Nephron progenitor cell (in vitro differentiated cells): Measurements from ENCODE around the gene BBS1.
"Not testable (repeated sequence)": the region's sequence is repeated elsewhere in the genome, so short reads cannot be mapped to it uniquely, and the experiment has no call there.

Experiments
- DNase-seq: peaks from one replicate; pipeline ENCODE4 v3.0.0; 2021
- H3K27ac Mint-ChIP-seq: 2 replicates; pipeline ENCODE4 v1.8.0; 2021; ENCODE audit warnings: mild to moderate bottlenecking, moderate library complexity, mixed read lengths
- H3K27me3 Mint-ChIP-seq: 2 replicates; pipeline ENCODE4 v1.8.0; 2021; ENCODE audit warnings: mild to moderate bottlenecking, low read depth, mixed read lengths; ENCODE audit not compliant: poor library complexity
- H3K36me3 Mint-ChIP-seq: 2 replicates; pipeline ENCODE4 v1.8.0; 2021; ENCODE audit warnings: low read depth, mixed read lengths
- H3K4me1 Mint-ChIP-seq: 2 replicates; pipeline ENCODE4 v1.8.0; 2021; ENCODE audit warnings: mixed read lengths
- H3K4me3 Mint-ChIP-seq: 2 replicates; pipeline ENCODE4 v1.8.0; 2021; ENCODE audit warnings: mild to moderate bottlenecking, moderate library complexity, mixed read lengths
- H3K9me3 Mint-ChIP-seq: 2 replicates; pipeline ENCODE4 v1.8.0; 2021; ENCODE audit warnings: mild to moderate bottlenecking, moderate library complexity, mixed read lengths
- TF ChIP-seq, protein P1 (sequence below): fragments of 200-600 bp; sonication (generic); IDR thresholded peaks from 2 replicates; pipeline ENCODE4 v1.5.0; 2021; ENCODE audit warnings: antibody characterized with exemption

BBS1 gene

DNA sequence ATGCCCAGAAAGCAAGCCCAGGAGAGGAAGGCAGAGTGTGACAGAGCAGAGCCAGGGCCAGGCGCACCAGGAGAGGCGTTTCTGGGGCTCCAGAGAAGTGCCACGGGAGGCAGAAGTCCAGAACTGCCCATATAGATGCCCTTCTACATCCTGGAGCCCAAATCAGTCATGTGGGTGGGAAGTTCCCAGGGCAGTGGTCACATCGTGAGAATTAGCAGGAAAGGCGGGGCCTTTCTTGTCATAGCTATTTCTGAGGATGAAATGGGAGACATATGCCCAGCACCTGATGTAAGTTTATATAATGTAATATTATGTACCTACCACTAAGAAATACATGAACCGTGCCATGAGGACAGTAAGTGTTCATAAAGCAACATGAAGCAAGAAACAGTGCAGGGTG lies 22.3 kb downstream of the BBS1 start:
- no peak overlapping the region for H3K4me3 Mint-ChIP-seq
- peaks cover 10% of the 10 kb centered on the region for H3K27me3 Mint-ChIP-seq
- H3K36me3 Mint-ChIP-seq = peaks cover 46% of the 10 kb centered on the region
- no peak for DNase-seq
- TF ChIP-seq, protein P1, sequence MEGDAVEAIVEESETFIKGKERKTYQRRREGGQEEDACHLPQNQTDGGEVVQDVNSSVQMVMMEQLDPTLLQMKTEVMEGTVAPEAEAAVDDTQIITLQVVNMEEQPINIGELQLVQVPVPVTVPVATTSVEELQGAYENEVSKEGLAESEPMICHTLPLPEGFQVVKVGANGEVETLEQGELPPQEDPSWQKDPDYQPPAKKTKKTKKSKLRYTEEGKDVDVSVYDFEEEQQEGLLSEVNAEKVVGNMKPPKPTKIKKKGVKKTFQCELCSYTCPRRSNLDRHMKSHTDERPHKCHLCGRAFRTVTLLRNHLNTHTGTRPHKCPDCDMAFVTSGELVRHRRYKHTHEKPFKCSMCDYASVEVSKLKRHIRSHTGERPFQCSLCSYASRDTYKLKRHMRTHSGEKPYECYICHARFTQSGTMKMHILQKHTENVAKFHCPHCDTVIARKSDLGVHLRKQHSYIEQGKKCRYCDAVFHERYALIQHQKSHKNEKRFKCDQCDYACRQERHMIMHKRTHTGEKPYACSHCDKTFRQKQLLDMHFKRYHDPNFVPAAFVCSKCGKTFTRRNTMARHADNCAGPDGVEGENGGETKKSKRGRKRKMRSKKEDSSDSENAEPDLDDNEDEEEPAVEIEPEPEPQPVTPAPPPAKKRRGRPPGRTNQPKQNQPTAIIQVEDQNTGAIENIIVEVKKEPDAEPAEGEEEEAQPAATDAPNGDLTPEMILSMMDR = no peak
- peaks cover 9% of the 10 kb centered on the region for H3K4me1 Mint-ChIP-seq
- no peak overlapping the region for H3K27ac Mint-ChIP-seq
- H3K9me3 Mint-ChIP-seq = no peaks in the 10 kb centered on the region

DNA sequence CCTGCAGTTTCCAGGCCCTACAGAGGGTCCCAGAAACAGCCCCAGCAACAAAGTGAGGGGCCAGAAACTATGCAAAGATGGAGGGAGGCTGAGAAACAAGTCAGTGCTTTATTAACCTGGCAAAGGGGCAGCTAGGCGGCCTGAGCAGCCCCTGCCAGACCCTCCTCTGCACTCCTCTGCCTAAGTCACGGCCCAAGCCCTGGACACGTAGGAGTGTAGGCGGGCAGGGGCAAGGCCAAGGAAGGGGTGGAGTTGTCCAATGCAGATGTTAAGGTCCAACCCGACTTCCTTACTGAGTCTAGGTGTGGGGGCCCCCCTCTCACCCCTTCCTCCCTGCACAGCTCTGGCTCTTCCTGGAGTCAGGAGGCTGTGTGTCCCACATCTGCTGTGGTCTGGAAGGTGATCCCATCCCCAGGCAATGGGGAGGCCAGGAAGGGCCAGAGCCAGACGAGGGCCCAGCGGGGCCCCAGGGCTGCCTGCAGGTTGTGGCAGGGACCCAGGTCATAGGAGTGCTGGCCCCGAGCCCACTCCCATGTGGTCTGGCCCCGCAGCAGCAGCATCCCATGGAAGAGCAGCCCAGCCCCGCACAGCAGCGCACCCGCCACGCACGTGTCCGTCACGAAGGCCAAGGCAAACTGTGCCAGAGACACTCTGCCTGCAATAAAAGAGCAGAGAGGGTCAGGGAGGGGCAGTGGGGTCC lies 28.9 kb downstream of the BBS1 start:
- TF ChIP-seq, protein P1 = no peak
- Mint-ChIP-seq H3K36me3 (peaks cover 44% of the 10 kb centered on the region), H3K27me3 (peaks cover 6% of the 10 kb centered on the region), H3K27ac (peak overlapping the region; percentile 88), H3K9me3 (no peaks in the 10 kb centered on the region), H3K4me1 (peaks cover 44% of the 10 kb centered on the region), H3K4me3 (no peak overlapping the region)
- no peak for DNase-seq

DNA sequence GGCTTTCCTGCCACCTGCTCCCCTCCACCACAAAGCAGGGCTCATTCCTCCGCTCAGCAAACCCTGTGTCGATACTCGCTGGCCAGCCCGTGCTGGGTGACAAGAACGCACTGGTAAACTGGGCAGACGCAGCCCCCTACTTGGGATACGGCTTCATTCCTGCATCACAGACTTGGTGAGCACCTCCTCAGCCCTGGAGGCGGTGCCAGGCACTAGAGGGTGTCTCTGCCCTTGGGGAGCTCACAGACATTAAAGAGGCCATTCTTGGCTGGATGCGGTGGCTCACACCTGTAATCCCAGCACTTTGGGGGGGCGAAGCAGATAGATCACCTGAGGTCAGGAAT lies 29.4 kb downstream of the BBS1 start:
- H3K27me3 Mint-ChIP-seq = peaks cover 6% of the 10 kb centered on the region
- no peaks in the 10 kb centered on the region for H3K9me3 Mint-ChIP-seq
- H3K27ac Mint-ChIP-seq = peak overlapping the region; percentile 75
- DNase-seq = no peak
- H3K36me3 Mint-ChIP-seq = peaks cover 41% of the 10 kb centered on the region
- H3K4me3 Mint-ChIP-seq = no peak overlapping the region
- TF ChIP-seq, protein P1 = no peak
- peaks cover 48% of the 10 kb centered on the region for H3K4me1 Mint-ChIP-seq

DNA sequence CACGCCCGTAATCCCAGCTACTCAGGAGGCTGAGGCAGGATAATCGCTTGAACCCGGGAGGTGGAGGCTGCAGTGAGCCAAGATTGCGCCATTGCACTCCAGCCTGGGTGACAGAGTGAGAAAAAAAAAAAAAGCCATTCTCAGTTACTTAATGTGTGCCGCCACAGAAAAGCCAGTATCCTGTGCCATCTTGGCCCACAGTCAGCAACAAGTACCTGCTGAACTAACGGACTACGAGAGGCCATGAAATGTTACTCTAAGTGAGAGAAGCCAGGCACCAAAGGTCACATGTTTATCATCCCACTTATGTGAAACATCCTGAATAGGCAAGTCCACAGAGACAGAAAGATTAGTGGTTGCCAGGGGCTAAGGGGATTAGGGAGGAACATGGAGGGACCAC lies 30.2 kb downstream of the BBS1 start:
- peaks cover 52% of the 10 kb centered on the region for H3K4me1 Mint-ChIP-seq
- H3K27ac Mint-ChIP-seq, H3K27me3 Mint-ChIP-seq, H3K4me3 Mint-ChIP-seq, H3K9me3 Mint-ChIP-seq, DNase-seq: not testable (repeated sequence)
- peaks cover 34% of the 10 kb centered on the region for H3K36me3 Mint-ChIP-seq

DNA sequence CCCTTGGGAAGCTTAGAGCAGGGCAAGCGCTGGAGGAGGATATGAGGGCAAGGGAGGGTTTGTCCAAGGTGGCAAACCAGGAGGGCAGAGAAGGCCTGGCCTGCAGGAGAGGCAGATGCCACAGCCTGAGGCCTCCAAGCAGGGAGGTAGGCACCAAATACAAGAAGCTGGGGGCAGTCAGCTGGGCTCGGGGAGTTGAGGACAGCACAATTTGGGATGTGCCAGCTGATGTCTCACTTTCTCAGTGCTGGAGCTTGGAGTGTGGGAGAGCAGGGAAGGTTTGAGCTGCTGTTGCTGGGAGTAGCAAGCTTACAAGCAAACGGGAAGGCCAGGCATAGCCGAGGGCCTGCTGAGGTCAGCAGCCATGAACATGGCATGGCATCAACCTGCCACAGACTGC lies 31.5 kb downstream of the BBS1 start:
- H3K4me3 Mint-ChIP-seq = peak overlapping the region; percentile 60
- H3K27ac Mint-ChIP-seq = peak overlapping the region; percentile 83
- no peaks in the 10 kb centered on the region for H3K9me3 Mint-ChIP-seq
- TF ChIP-seq, protein P1 = no peak
- H3K4me1 Mint-ChIP-seq = peaks cover 58% of the 10 kb centered on the region
- peaks cover 21% of the 10 kb centered on the region for H3K36me3 Mint-ChIP-seq
- no peak for DNase-seq
- H3K27me3 Mint-ChIP-seq = peaks cover 3% of the 10 kb centered on the region

DNA sequence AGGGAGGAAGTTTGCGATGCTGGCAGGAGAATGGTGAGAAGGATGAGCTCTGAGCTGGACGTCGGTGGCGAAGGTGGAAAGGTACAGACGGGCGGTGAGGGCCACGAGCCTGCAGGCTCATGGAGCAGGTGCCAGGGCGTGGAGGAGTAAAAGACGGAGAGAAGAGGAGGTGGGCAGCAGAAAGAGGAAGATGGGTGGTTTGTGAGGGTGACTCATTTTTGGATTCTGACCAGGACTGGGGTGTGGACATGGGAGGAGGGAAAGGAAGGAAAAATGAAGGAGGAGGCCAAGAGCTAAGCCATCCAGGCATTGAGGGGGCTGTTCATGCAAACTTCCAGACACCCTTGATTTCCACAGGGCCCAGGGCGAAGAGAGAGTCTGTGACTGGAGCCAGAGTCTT lies 31.9 kb downstream of the BBS1 start:
- Mint-ChIP-seq H3K9me3 (no peaks in the 10 kb centered on the region), H3K36me3 (peaks cover 16% of the 10 kb centered on the region), H3K27me3 (peaks cover 3% of the 10 kb centered on the region), H3K27ac (peak overlapping the region; percentile 61), H3K4me1 (peaks cover 62% of the 10 kb centered on the region), H3K4me3 (peak overlapping the region; percentile 39)
- DNase-seq = no peak
- TF ChIP-seq, protein P1 = no peak
